Stimulated activated CD8-positive, alpha-beta memory T cell treated with anti-CD3 and anti-CD28 coated beads, Interleukin-15, amount 100 ng/mL, for 24 hours (primary cell): ENCODE results near the gene DSTN.
"Not testable (repeated sequence)": the region's sequence is repeated elsewhere in the genome, so short reads cannot be mapped to it uniquely, and the experiment has no call there.

Experiments
- DNase-seq: peaks from one replicate; pipeline ENCODE4 v3.0.0-alpha.2; 2020; ENCODE audit warnings: low read depth

DSTN gene

GRCh38 chr20:17651760-17652388, 82.0 kb downstream of the DSTN start:
- no peak for DNase-seq

GRCh38 chr20:17652411-17652810, 82.5 kb downstream of the DSTN start:
- no peak for DNase-seq

- DNase-seq: no peak
Observed at GRCh38 chr20:17653835-17654648, 84.2 kb downstream of the DSTN start.

- no peak for DNase-seq
Observed at GRCh38 chr20:17654649-17655285, 84.9 kb downstream of the DSTN start.

GRCh38 chr20:17655286-17655651, 85.4 kb downstream of the DSTN start:
- no peak for DNase-seq

- no peak for DNase-seq
Observed at GRCh38 chr20:17655865-17656479, 86.1 kb downstream of the DSTN start.

GRCh38 chr20:17657079-17657825, 87.4 kb downstream of the DSTN start:
- DNase-seq: no peak

GRCh38 chr20:17657898-17658647, 88.2 kb downstream of the DSTN start:
- no peak for DNase-seq

GRCh38 chr20:17658648-17658993, 88.7 kb downstream of the DSTN start:
- DNase-seq: no peak

- not testable (repeated sequence) for DNase-seq
Observed at GRCh38 chr20:17659344-17659743, 89.5 kb downstream of the DSTN start.
